ENCODE results near the gene STK4. TPM values are rescaled to one million over a fixed set of nuclear protein-coding genes. Genes with fewer than 3 reads are reported as not detected.

Gene STK4
- total and polyA plus RNA-seq, 2 of the 8 experiments (the other 6 are each of a cell fraction or from before 2014, with no cell fraction given) = 12.0 to 34.3 TPM

- TF ChIP-seq POLR2AphosphoS5 (IDR thresholded peaks at IDR 0.05; ENCODE audit: low read depth, low read length) = no peak
- TF ChIP-seq CEBPB (IDR thresholded peaks at IDR 0.05; ENCODE audit: low read depth, low read length) = no peak
Measured at GRCh38 chr20:45114465-45115385, 148.4 kb downstream of the STK4 start, which contains the start of gene WFDC5 (continued).

All from H1 (cell line).